ENCODE measurements around the gene TNPO2. TPM values are rescaled to one million over a fixed set of nuclear protein-coding genes. Genes with fewer than 3 reads are reported as not detected.

Gene TNPO2
- total RNA-seq, 3 donors from 2014 or later = 46.0 to 73.0 (median 70.8) TPM

DNA sequence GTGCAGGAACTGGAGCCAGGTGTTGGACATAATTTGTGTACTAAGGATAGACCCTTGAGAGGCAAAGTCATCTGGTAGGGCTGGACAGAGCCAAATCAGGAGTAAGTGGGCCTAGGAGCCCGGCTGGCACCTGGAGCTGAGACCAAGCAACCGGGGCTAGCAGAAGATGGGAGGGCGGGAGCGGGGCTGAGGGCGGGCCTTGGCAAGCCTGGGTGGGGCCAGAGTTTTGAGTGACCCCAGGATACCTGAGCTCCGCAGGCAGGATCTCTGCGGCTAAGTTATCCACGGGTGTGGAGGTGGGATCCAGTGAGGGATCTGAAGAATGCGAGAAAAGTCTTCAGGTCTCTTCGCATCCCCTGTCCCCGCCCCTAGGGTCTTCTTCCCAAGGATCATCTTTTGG lies 43.4 kb upstream of the TNPO2 start:
- Histone ChIP-seq H3K9me3 (no peaks in the 10 kb centered on the region), H3K27me3 (no peaks in the 10 kb centered on the region), H3K4me1 (no peaks in the 10 kb centered on the region), H3K27ac (no peak overlapping the region), H3K4me3 (no peak overlapping the region), H3K36me3 (no peaks in the 10 kb centered on the region)
- TF ChIP-seq, protein P1, sequence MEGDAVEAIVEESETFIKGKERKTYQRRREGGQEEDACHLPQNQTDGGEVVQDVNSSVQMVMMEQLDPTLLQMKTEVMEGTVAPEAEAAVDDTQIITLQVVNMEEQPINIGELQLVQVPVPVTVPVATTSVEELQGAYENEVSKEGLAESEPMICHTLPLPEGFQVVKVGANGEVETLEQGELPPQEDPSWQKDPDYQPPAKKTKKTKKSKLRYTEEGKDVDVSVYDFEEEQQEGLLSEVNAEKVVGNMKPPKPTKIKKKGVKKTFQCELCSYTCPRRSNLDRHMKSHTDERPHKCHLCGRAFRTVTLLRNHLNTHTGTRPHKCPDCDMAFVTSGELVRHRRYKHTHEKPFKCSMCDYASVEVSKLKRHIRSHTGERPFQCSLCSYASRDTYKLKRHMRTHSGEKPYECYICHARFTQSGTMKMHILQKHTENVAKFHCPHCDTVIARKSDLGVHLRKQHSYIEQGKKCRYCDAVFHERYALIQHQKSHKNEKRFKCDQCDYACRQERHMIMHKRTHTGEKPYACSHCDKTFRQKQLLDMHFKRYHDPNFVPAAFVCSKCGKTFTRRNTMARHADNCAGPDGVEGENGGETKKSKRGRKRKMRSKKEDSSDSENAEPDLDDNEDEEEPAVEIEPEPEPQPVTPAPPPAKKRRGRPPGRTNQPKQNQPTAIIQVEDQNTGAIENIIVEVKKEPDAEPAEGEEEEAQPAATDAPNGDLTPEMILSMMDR (IDR thresholded peaks at IDR 0.05) = no peak
- TF ChIP-seq POLR2A (IDR thresholded peaks at IDR 0.05) (no peak), POLR2AphosphoS5 (IDR thresholded peaks at IDR 0.05) (no peak)
- DNase-seq (ENCODE audit: low spot score in 2 of 2) = no peak
- intact Hi-C loops (cut with DNase I; ENCODE audit: low total_unique reads) = loop anchor here (5.0 to 10.0 kb wide), 2 partner anchors 40 to 78 kb away; partner anchors contain the start of gene RNASEH2A

DNA sequence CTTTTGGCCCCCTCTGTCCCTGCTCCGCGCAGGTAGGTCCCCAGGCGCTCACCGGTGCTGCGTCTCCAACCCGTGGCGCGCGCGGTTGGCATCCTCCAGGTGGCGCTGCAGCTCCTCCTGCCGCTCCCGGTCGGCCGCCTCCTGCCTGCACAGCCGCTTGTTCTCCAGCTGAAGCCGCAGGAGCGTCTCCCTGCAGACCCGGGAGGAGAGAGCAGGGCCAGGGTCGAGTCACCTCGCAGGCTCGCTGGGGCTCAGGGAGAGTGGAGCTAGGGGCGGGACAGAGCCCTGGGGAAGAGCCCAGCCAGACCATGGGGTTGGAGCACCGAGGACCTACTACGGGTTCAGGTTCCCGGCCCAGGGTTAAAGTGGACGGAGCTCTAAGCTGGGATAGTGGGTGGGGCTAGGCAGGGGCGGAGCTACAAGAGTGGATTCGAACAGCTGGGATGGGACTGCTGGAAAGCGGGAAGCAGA lies 42.4 kb upstream of the TNPO2 start:
- Histone ChIP-seq H3K27ac (peak overlapping the region; percentile 15 to 49), H3K9me3 (no peaks in the 10 kb centered on the region), H3K27me3 (no peaks in the 10 kb centered on the region), H3K36me3 (no peaks in the 10 kb centered on the region), H3K4me3 (peak overlapping the region; percentile 26 to 64 (median 49)), H3K4me1 (no peaks in the 10 kb centered on the region)
- TF ChIP-seq, protein P1 (IDR thresholded peaks at IDR 0.05) = peak; percentile 73 to 93 (median 91)
- TF ChIP-seq POLR2AphosphoS5 (IDR thresholded peaks at IDR 0.05) = peak in 1 of 3 donors; percentile 59
- no peak for TF ChIP-seq POLR2A (IDR thresholded peaks at IDR 0.05)
- intact Hi-C loops (cut with DNase I; ENCODE audit: low total_unique reads) = loop anchor here (5.0 to 10.0 kb wide), 2 partner anchors 41 to 79 kb away; partner anchors contain the start of gene RNASEH2A
- peak; percentile 77 to 79 for DNase-seq (ENCODE audit: low spot score in 2 of 2)

DNA sequence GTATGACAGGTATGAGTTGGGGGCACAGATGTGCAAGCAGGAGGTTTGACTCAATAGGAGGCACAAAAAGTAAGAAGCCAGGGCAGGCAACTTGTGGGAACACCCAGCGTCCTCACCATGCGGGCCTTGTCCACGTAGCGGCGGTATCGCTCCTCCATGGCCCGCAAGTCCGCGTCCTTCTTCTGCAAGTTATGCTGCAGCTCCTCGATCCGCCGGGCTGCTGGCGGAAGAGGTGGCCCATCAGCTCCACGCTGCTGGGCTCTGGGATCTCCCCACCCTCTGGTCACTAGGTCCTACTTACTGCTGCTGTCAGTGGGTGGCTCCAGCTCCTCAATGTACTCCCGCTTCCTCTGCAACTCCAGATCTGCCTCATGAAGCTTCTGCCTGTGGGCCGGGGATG lies 41.0 kb upstream of the TNPO2 start:
- intact Hi-C loops (cut with DNase I; ENCODE audit: low total_unique reads) = loop anchor here (5.0 to 10.0 kb wide), 2 partner anchors 43 to 80 kb away; partner anchors contain the start of gene RNASEH2A
- no peaks in the 10 kb centered on the region for H3K9me3 ChIP-seq
- H3K4me3 ChIP-seq = no peak overlapping the region
- no peaks in the 10 kb centered on the region for H3K27me3 ChIP-seq
- no peak overlapping the region for H3K27ac ChIP-seq
- no peaks in the 10 kb centered on the region for H3K36me3 ChIP-seq
- no peaks in the 10 kb centered on the region for H3K4me1 ChIP-seq
- TF ChIP-seq POLR2A (IDR thresholded peaks at IDR 0.05) (no peak), POLR2AphosphoS5 (IDR thresholded peaks at IDR 0.05) (no peak)
- TF ChIP-seq, protein P1 (IDR thresholded peaks at IDR 0.05) = no peak
- DNase-seq (ENCODE audit: low spot score in 2 of 2) = no peak

DNA sequence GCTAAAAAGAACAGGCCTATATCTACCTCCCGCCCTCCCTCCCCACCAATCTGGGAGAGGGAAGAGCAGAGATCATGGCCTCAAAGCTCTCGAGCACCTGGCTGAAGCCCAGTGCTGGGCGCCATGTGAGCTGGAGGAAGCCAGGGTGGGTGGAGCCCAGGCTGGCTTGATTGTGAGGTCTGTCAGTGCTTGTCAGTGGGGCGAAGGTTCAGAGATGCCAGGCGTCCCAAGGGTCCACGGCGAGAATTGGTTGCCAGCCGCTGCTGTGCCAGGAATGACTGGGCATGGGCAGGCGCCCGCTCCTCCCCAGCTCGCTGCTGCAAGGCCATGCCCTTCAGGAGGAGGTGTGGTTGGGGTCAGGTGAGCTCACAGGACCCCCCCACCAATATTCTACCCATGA lies 39.4 kb upstream of the TNPO2 start:
- H3K27me3 ChIP-seq = no peaks in the 10 kb centered on the region
- no peaks in the 10 kb centered on the region for H3K9me3 ChIP-seq
- no peaks in the 10 kb centered on the region for H3K4me1 ChIP-seq
- H3K36me3 ChIP-seq = no peaks in the 10 kb centered on the region
- no peak overlapping the region for H3K27ac ChIP-seq
- intact Hi-C loops (cut with DNase I; ENCODE audit: low total_unique reads) = loop anchor here (10.0 kb wide), 1 partner anchor 82 kb away; no protein-coding TSS in a partner anchor
- H3K4me3 ChIP-seq = no peak overlapping the region
- no peak for TF ChIP-seq POLR2AphosphoS5 (IDR thresholded peaks at IDR 0.05)
- no peak for TF ChIP-seq POLR2A (IDR thresholded peaks at IDR 0.05)
- TF ChIP-seq, protein P1 (IDR thresholded peaks at IDR 0.05) = no peak
- DNase-seq (ENCODE audit: low spot score in 2 of 2) = no peak

DNA sequence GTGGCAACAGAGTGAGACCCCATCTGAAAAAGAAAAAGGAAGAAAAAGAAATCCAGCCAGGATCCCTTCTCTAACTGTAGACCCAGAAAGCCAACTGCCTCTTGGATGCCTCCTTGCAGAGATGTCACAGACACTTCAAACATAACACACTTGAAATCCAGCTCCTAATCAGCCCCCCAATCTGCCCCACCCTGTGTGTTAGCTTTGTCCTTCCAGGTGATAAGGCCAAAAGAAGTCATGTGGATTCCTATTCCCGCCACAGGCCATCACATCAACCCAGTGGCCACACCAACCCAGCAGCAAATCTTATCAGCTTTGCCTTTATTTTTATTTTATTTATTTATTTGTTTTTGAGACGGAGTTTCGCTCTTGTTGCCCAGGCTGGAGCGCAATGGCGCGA lies 36.0 kb upstream of the TNPO2 start:
- TF ChIP-seq POLR2AphosphoS5 (IDR thresholded peaks at IDR 0.05) = no peak
- TF ChIP-seq, protein P1 (IDR thresholded peaks at IDR 0.05) = no peak
- no peak for TF ChIP-seq POLR2A (IDR thresholded peaks at IDR 0.05)
- DNase-seq (ENCODE audit: low spot score in 2 of 2) = no peak
- no peaks in the 10 kb centered on the region for H3K9me3 ChIP-seq
- no peaks in the 10 kb centered on the region for H3K36me3 ChIP-seq
- no peaks in the 10 kb centered on the region for H3K27me3 ChIP-seq
- no peaks in the 10 kb centered on the region for H3K4me1 ChIP-seq
- intact Hi-C loops (cut with DNase I; ENCODE audit: low total_unique reads) = loop anchor here (10.0 kb wide), 1 partner anchor 85 kb away; no protein-coding TSS in a partner anchor
- no peak overlapping the region for H3K27ac ChIP-seq
- no peak overlapping the region for H3K4me3 ChIP-seq
